NK-92 treated with Interleukin-12 subunit alpha and Interleukin-12 subunit beta, amount 100 ng/mL, for 24 hours (cell line): ENCODE data around the gene PDK3.

Experiments
- DNase-seq: peaks from one replicate; lab custom pipeline; 2025; lab: John Stamatoyannopoulos, UW

The PDK3 gene

GRCh38 chrX:24464836-24465531 lies at the start of gene PDK3:
Gene PDK3, plus strand, starts transcription at chrX:24465286. Its CDS starts 170 bp downstream, at chrX:24465456.
- peak; percentile 79 for DNase-seq

- no peak for DNase-seq
Measured at GRCh38 chrX:24415921-24416320, 49.2 kb upstream of the PDK3 start.

DNA sequence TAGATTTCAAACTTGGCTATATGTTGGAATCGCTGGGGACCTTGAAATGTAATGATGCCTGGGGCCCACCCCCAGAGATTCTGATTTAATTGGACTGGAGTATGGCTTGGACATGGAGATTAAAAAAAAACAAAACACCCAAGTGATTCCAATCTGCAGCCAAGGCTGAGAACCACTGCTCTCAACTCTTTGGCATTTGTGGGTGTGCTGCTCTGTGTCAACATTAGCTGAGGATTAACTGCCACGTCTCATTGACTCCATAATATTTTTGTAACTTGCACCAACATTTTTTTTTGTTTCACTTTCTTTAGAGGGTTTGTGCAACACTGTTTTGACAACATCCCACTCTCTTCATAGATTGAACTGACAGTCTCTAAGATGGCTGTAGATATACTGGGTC lies 41.1 kb upstream of the PDK3 start:
- DNase-seq: no peak

- no peak for DNase-seq
Measured at GRCh38 chrX:24424948-24425347, 40.1 kb upstream of the PDK3 start.

GRCh38 chrX:24425806-24426205 lies 39.3 kb upstream of the PDK3 start:
- no peak for DNase-seq

- DNase-seq: no peak
Measured at GRCh38 chrX:24426340-24426913, 38.7 kb upstream of the PDK3 start.

- DNase-seq: no peak
Measured at GRCh38 chrX:24426921-24427746, 38.0 kb upstream of the PDK3 start.

DNA sequence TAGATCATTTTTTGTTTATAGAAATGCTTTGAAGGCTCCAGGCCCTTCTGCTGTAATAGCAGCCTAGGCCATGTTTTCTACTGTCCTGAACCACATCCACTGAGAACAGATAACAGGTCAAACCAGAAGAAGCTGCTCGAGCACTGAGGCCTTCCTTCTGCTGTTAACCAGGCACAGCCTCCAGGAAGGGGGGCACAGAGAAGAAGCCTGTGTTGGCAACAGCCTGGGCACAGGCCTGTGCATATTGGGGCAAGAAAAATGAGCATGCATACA lies 37.4 kb upstream of the PDK3 start:
- DNase-seq: no peak

DNA sequence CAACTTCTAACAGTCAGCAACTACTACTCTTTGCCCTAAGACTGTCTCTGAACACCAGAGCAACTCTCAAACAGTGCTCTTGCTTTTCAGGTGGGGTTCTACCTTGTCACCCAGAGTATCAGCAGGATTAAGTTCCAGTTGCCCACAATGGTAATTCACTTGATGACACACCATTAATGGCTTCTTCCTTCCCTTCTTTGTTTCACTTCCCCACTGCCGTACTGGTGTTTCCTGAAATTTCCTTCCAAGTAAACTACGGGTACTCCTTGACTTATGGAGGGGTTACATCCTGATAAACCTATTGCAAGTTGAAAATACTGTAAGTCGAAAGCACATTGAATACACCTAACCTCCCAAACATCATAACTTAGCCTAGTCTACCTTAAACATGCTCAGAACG lies 36.6 kb upstream of the PDK3 start:
- DNase-seq: no peak

DNA sequence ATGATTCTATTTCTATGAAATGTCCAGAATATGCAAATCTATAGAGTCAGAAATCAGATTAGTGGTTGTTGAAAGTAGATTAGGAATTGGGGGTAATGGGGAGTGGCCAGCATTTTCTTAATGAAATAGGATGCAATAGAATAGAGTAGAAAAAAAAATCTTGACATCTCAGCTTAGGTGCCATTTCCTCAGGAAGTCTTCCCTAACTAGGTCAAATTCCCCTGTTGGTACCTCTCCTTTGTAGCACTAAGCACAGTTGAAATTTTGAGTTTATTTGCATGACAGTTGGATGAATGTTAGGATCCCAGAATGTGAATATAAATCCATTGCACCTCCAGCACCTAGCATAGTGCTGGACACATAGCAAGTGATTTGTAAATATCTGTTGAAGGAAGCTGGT lies 30.0 kb upstream of the PDK3 start:
- no peak for DNase-seq

DNA sequence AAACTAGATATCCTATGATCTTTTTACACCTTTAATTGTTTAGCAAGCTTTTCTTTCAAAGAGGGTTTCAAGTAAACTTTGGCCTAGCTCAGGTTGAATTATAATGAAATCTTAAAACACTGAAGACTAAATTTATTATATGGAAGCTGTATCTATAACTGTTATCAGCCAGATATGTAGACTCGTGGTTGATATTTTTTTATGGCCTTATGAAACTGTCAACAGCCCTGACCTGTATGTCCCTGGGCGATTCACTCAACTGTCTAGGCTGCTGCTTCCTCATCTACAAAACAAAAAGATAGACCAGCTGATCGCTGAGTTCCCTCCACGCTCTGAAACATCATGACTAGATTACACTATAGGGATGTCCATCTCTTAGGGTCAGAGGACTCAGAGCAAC lies 21.2 kb upstream of the PDK3 start:
- no peak for DNase-seq

- no peak for DNase-seq
Measured at GRCh38 chrX:24444645-24445044, 20.4 kb upstream of the PDK3 start.

DNA sequence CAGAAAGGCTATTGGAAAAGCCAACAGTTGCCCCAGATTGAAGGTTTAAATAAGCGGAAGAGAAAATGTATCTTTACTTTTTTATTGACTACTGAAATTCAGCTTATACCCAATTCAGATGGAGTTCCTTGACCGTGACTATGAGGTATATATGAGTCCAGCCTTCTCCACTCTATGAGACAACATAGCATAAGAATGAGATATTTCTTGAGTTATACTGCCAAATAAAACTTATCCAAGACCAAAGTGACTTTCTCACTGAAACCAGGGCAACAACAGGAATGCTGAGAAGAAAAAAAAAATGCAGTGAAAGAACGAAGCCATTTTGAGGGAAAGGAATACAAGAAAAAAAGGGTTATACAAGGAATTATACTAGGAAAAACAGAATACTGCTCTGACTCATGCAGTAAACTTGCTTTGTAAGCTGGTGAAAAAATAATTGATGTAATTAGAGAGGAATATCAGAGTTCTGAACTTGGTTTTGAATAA lies 16.3 kb upstream of the PDK3 start:
- no peak for DNase-seq

DNA sequence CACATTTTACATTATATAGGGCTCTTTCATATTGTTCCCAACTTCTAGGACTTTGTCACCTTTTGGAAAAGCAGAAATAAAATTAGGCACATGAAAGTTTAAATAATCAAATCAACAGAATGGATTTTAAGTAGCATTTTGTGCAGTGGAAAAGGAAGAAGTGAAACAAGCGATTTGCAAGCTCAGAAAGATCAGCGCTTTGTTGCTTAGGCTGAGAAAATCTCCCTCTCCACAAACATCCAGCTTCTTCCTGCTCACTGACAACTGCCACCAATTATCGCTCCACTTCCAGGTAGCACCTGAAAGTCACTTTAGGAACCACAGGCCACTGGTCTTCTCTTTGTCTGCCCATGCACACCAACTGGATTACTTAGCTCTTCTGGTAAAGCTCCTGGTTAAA lies 2.0 kb upstream of the PDK3 start:
- no peak for DNase-seq

DNA sequence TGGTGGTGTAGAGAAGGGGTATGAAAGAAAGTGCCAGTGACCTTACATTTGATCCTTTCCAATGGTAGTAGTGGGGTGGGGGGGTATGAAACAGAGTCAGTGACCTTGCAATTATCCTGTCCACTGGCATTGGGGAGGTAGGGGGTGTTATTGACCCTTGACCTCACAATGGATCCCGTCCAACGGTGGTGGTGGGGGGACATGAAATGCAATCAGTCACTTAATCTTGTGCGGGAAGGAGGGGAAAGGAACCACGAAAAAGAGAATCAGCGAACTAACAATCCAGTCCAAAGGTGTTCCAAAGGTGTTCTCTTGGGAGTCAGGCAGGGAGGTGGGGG lies 619 bp upstream of the PDK3 start:
- no peak for DNase-seq

GRCh38 chrX:24465532-24465865 lies 413 bp downstream of the PDK3 start:
- DNase-seq: peak; percentile 34

- peak; percentile 2 for DNase-seq
Measured at GRCh38 chrX:24466025-24466424, 939 bp downstream of the PDK3 start.

- DNase-seq: no peak
Measured at GRCh38 chrX:24468245-24468644, 3.2 kb downstream of the PDK3 start.

DNA sequence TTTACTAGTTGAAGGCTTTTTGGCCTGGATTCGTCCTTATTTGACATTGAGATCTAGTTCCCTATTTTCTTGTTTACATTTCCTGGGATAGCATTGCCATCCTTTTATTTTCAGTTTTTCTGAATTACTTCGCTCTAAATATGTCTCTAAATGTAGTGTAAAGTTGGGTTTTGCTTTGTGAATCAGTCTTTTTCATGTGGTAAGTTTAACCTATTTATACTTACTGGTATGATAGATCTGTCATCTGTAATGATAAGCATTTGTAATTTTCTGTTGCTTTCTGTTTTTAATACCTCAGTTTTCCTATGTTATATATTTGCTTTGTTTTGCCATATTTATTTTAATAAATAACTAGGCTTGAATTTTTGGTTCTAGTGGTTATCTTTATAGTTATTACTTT lies 6.7 kb downstream of the PDK3 start:
- no peak for DNase-seq

GRCh38 chrX:24475480-24475879 lies 10.4 kb downstream of the PDK3 start:
- no peak for DNase-seq

GRCh38 chrX:24478509-24478908 lies 13.4 kb downstream of the PDK3 start:
- DNase-seq: no peak

GRCh38 chrX:24479924-24480323 lies 14.8 kb downstream of the PDK3 start:
- DNase-seq: peak; percentile 51

- DNase-seq: peak; percentile 2
Measured at GRCh38 chrX:24480400-24480865, 15.3 kb downstream of the PDK3 start.
